ENCODE results near the gene UBE2D2. TPM values are rescaled to one million over a fixed set of nuclear protein-coding genes. Genes with fewer than 3 reads are reported as not detected.
A peak's percentile ranks its signal among the peaks of the same experiment; 100 is the strongest.

UBE2D2 gene
- total RNA-seq, 2 experiments from 2014 or later: 145 to 239 TPM

GRCh38 chr5:139565411-139566305, 4.5 kb downstream of the UBE2D2 start:
- no TSS peak for BruUV-seq (replicated peaks)
- H3K4me2 ChIP-seq (ENCODE audit: low read length): peak overlapping the region; percentile 91
- H3K36me3 ChIP-seq (ENCODE audit: insufficient read depth, low read length): peaks cover 73% of the 10 kb centered on the region
- intact Hi-C loops (cut with micrococcal nuclease; ENCODE audit: unreplicated experiment): loop anchor here (1.0 to 10.0 kb wide), 4 partner anchors 10 to 549 kb away; partner anchors contain the start of genes MATR3 and PURA
- peaks cover 68% of the 10 kb centered on the region for H3K4me1 ChIP-seq (ENCODE audit: insufficient read depth, low read length, poor library complexity, severe bottlenecking)
- ChIA-PET POLR2A (interaction anchor here (0.6 to 3.5 kb wide), 19 partner anchors 9 to 273 kb away, joined by 3 to 15 read pairs (median 4); no protein-coding TSS in a partner anchor), CTCF (ENCODE audit: unreplicated experiment) (interaction anchor here (0.9 to 1.9 kb wide), 4 partner anchors 15 to 175 kb away, joined by 3 to 5 read pairs (median 4); no protein-coding TSS in a partner anchor)
- H3K9me2 ChIP-seq (ENCODE audit: insufficient read depth, low read length): no peaks in the 10 kb centered on the region
- peak overlapping the region; percentile 82 for H3K4me3 ChIP-seq (ENCODE audit: low read depth, low read length, poor library complexity, severe bottlenecking)
- peak overlapping the region; percentile 92 for H3K27ac ChIP-seq (ENCODE audit: low read depth, low read length, poor library complexity, severe bottlenecking)
- no peak overlapping the region for H2AFZ ChIP-seq (ENCODE audit: low read length)
- H4K20me1 ChIP-seq (ENCODE audit: insufficient read depth, low read length): peaks cover 29% of the 10 kb centered on the region
- no peaks in the 10 kb centered on the region for H3K9me3 ChIP-seq (ENCODE audit: low read length)
- DNase-seq (ENCODE audit: low spot score): peak; percentile 96
- no peak for TF ChIP-seq EZH2phosphoT487 (IDR thresholded peaks at IDR 0.05; ENCODE audit: borderline replicate concordance, low read depth, low read length)
- no peak for TF ChIP-seq CTCF (conservative IDR thresholded peaks at IDR 0.05; ENCODE audit: low read length)
- H3K79me2 ChIP-seq (ENCODE audit: insufficient read depth, low read depth, low read length): peaks cover 91% of the 10 kb centered on the region

- peak overlapping the region; percentile 74 for H3K4me2 ChIP-seq (ENCODE audit: low read length)
- H3K4me1 ChIP-seq (ENCODE audit: insufficient read depth, low read length, poor library complexity, severe bottlenecking): peaks cover 75% of the 10 kb centered on the region
- DNase-seq (ENCODE audit: low spot score): no peak
- TF ChIP-seq EZH2phosphoT487 (IDR thresholded peaks at IDR 0.05; ENCODE audit: borderline replicate concordance, low read depth, low read length): no peak
- no peak for TF ChIP-seq CTCF (conservative IDR thresholded peaks at IDR 0.05; ENCODE audit: low read length)
- no peak overlapping the region for H2AFZ ChIP-seq (ENCODE audit: low read length)
- peaks cover 98% of the 10 kb centered on the region for H3K79me2 ChIP-seq (ENCODE audit: insufficient read depth, low read depth, low read length)
- peaks cover 82% of the 10 kb centered on the region for H3K36me3 ChIP-seq (ENCODE audit: insufficient read depth, low read length)
- no peaks in the 10 kb centered on the region for H3K9me3 ChIP-seq (ENCODE audit: low read length)
- peaks cover 33% of the 10 kb centered on the region for H4K20me1 ChIP-seq (ENCODE audit: insufficient read depth, low read length)
- no TSS peak for BruUV-seq (replicated peaks)
- no peaks in the 10 kb centered on the region for H3K9me2 ChIP-seq (ENCODE audit: insufficient read depth, low read length)
- intact Hi-C loops (cut with micrococcal nuclease; ENCODE audit: unreplicated experiment): loop anchor here (10.0 kb wide), 2 partner anchors 272 to 548 kb away; partner anchors contain the start of genes MATR3 and PURA
- CTCF ChIA-PET (ENCODE audit: unreplicated experiment): interaction anchor here (0.5 to 1.9 kb wide), 3 partner anchors 14 to 67 kb away, joined by 3 to 5 read pairs (median 3); no protein-coding TSS in a partner anchor
- POLR2A ChIA-PET: interaction anchor here (0.6 to 3.5 kb wide), 10 partner anchors 8 to 1233 kb away, joined by 3 to 15 read pairs (median 4); no protein-coding TSS in a partner anchor
- peak overlapping the region; percentile 92 for H3K27ac ChIP-seq (ENCODE audit: low read depth, low read length, poor library complexity, severe bottlenecking)
- peak overlapping the region; percentile 61 for H3K4me3 ChIP-seq (ENCODE audit: low read depth, low read length, poor library complexity, severe bottlenecking)
These were observed 5.5 kb downstream of the UBE2D2 start for GRCh38 chr5:139566611-139567010.
